GDM1 (cell line): ENCODE measurements around the gene C11orf86.
A peak's percentile ranks its signal among the peaks of the same experiment; 100 is the strongest.
"Not testable (repeated sequence)": the region's sequence is repeated elsewhere in the genome, so short reads cannot be mapped to it uniquely, and the experiment has no call there.

Source experiments
- DNase-seq: peaks from one replicate; lab custom pipeline; 2025; lab: John Stamatoyannopoulos, UW

The C11orf86 gene

GRCh38 chr11:66967670-66968425 lies 7.3 kb upstream of the C11orf86 start:
- no peak for DNase-seq

- no peak for DNase-seq
Observed at GRCh38 chr11:66969584-66970225, 5.4 kb upstream of the C11orf86 start.

- DNase-seq, result no peak
Observed at GRCh38 chr11:66970371-66970806, 4.7 kb upstream of the C11orf86 start.

GRCh38 chr11:66970807-66971442 lies 4.2 kb upstream of the C11orf86 start:
- DNase-seq, result no peak

- no peak for DNase-seq
Observed at GRCh38 chr11:66971488-66971887, 3.6 kb upstream of the C11orf86 start.

- no peak for DNase-seq
Observed at GRCh38 chr11:66973956-66974580, 1.0 kb upstream of the C11orf86 start.

- DNase-seq, result no peak
Observed at GRCh38 chr11:66975405-66976027, 412 bp downstream of the C11orf86 start.

- DNase-seq, result no peak
Observed at GRCh38 chr11:66976028-66976467, 944 bp downstream of the C11orf86 start.

GRCh38 chr11:66976925-66977324 lies 1.8 kb downstream of the C11orf86 start:
- DNase-seq, result no peak

- DNase-seq, result no peak
Observed at GRCh38 chr11:66978229-66978628, 3.1 kb downstream of the C11orf86 start.

GRCh38 chr11:66978717-66979116 lies 3.6 kb downstream of the C11orf86 start:
- DNase-seq, result no peak

GRCh38 chr11:66979336-66979980 lies 4.4 kb downstream of the C11orf86 start:
- no peak for DNase-seq

GRCh38 chr11:66981976-66982578 lies 7.0 kb downstream of the C11orf86 start:
- DNase-seq, result peak; percentile 47

GRCh38 chr11:66983275-66983924 lies 8.3 kb downstream of the C11orf86 start:
- no peak for DNase-seq

- DNase-seq, result no peak
Observed at GRCh38 chr11:66985508-66986177, 10.5 kb downstream of the C11orf86 start.

GRCh38 chr11:66986178-66986545 lies 11.1 kb downstream of the C11orf86 start:
- no peak for DNase-seq

- DNase-seq, result no peak
Observed at GRCh38 chr11:66987158-66987620, 12.1 kb downstream of the C11orf86 start.

GRCh38 chr11:66987924-66988637 lies 13.0 kb downstream of the C11orf86 start:
- no peak for DNase-seq

- not testable (repeated sequence) for DNase-seq
Observed at GRCh38 chr11:66988741-66989140, 13.6 kb downstream of the C11orf86 start.
